HTR-8/SVneo (cell line): ENCODE results near the gene USH1C.
A peak's percentile ranks its signal among the peaks of the same experiment; 100 is the strongest.

Experiments used
- DNase-seq: peaks from one replicate; pipeline ENCODE4 v3.0.0; 2011; ENCODE audit warnings: low spot score, mixed read lengths; ENCODE audit not compliant: insufficient read length
- FAIRE-seq: peaks from 2 replicates; lab custom pipeline; 2011; peaks lifted over from hg19 to GRCh38; lab: Jason Lieb, UNC

The USH1C gene

DNA sequence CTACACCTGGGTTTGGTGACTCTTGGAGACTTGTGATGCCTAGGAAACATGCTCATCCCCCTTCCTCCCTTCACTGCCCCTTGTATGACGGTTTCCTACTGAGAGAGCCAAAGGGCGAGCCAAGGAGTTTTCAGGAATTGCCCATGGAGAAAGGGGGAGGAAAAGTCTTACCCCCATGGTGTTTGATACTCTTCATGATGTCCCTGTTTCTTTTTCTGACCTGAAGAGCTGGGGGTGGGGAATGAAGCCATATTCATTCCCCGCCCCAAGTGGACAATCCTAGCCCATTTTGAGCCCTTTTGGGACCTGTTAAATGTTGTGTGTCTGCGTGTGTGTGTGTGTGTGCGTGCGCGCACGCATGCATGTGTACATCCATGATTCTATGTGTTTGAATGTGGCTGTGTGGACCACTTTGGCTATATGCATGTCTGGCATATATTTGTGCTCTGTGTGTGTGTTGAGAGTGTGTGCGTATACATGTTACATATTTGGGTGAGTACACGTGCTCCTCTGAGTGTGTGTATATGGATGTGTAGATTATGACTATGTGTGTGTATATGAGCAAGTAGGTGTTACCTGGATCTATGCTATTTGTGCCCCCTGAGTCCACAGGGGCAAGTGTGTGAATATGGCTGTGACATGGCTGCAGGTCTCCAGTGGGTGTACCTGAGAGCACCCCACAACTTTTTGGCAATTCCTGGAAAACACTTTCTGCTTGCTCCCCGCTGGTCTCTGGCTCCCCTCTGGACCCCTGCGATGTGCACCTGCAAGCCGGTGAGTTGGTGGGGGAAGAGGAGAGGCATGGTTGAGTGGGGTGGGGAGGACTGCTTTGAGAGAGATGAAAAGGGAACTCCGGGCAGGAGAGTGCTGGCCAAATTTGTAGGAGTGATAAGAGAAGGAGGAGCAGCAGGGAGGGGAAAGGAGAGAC, 27.5 kb upstream of the USH1C start:
- no peak for DNase-seq
- FAIRE-seq, result no peak

DNA sequence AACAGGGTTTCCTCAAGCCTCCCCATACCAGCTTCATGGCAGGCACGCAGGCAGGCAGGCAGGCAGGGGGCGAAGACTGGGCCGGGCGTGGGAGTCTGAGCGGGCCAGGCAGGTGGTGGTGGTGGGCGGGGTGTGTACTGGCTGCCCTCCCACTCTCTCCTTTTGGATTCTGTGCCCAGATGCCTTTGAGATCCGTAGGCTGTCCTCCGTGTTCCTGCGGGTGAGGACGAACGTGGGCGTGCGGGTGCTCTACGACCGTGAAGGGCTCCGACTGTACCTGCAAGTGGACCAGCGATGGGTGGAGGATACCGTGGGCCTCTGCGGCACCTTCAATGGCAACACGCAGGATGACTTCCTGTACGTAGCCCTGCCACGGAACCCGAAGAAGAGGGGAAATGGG, 25.8 kb upstream of the USH1C start:
- DNase-seq (no peak), FAIRE-seq (no peak)

DNA sequence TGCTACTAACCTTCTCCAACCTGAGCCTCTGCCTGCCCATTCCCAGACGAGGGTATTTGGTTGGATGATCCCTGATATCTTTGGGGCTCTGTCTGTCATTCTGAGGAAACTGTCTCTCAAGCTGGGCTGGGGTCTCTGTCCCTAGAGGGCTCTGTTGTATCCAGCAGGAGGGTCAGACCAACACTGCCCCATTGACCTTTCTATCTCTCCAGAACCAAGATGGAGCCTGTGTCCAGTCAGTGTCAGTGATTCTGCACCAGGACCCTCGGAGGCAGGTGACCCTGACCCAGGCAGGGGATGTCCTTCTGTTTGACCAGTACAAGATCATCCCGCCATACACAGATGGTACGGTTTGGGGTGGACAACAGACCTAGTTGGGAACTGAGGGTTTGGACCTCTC, 24.7 kb upstream of the USH1C start:
- no peak for FAIRE-seq
- DNase-seq, result no peak

DNA sequence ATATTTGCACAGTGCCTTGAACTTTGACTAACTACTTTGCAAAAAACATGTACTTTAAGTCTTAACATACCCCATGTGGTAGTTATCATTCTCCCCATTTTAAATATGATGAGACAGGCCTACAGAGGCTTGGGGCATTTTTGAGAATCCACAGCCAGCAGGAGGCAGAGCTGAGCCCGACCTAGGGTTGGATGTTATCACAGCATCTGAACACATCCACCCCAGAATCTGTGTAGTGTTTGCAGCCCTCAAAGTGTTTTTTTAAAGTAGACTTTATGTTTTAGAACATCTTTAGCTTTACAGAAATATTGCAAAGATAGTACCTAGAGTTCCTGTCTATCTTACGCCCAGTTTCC, 20.4 kb upstream of the USH1C start:
- FAIRE-seq (no peak), DNase-seq (no peak)

DNA sequence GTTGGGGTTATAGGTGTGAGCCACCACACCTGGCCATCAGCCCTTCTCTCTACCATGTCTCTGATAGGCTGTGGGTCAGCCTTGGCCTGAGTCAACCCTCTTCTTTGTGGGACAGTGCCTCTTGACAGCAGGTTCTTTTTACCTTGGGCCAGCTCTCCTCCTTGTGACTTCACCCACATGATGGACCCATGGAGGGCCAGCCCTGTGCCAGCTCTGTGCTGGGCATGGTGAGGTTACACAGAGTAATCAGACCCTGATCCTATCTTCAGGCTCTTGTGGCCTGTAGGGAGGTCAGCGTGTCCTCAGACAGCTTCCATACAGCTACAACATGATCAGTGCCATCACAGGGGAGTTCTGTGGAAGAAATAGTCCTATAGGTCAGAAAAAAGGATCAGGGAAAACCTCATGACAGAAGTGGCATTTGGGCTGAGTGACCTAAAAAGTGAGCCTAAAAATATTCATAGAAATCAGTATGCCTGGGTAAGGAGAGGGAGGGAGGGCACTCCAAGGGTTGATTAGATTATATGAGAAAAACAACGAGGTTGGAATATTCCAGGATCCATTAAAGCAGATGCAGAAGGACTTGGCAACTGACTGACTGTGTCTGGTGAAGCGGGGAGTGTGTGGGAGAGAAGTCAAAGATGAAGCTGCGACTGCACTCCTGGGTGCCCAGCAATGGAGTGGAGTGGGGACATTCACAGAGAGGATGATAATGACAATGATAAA, 19.9 kb upstream of the USH1C start:
- no peak for DNase-seq
- no peak for FAIRE-seq

DNA sequence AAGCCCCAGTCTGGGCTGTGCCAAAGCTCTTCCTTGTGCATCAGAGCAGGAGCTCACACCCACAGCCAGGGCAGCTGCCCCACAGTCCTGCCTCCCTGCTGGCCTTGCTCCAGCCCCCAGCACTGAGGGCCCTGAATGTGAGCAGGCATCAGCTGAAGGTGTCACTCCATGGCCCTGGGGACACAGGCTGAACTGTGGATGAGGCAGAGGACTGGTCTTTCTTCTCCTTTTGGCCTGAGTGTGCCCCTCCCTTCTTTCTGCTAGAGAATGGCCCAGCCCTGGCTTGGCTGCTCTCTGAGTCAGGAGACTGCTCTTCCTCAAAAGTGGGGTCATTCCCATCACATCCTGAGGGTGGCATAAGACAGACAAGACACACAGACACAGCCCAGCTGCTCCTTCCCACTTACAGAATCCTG, 19.0 kb upstream of the USH1C start:
- FAIRE-seq, result no peak
- DNase-seq, result peak; percentile 20

DNA sequence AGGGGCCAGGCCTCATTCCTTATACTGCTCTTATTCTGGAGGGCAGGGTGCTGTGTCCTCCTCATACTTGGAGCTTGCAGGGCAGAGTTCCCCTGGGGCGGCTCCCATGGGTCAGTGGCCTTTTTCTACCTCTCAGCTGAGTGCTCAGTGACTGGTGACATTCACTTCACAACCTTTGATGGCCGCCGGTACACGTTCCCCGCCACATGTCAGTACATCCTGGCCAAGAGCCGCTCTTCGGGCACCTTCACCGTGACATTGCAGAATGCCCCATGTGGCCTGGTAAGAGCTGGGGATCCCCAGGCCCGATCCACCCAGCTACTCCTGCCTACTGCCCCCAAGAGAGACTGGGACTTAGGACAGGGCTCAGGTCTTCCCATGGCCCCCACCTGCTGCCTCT, 17.3 kb upstream of the USH1C start:
- no peak for FAIRE-seq

DNA sequence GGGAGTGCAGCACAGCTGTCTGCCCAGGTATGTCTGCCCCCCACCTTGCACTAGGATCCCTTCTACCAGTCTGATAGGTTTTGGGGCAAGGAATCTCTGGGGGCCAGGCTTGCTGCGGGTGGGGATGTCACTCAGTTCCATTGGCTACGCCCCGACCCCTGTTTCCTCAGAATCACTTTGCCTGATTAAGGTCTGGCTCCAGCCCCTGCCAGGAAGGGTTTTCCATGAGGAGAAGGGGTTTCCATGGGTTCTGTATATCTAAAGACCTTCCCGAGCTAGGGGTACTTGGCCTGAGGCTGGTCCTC, 16.8 kb upstream of the USH1C start:
- FAIRE-seq, result no peak
- no peak for DNase-seq

More for the DNA sequence above, 17.3 kb upstream of the USH1C start:
- DNase-seq, result no peak

DNA sequence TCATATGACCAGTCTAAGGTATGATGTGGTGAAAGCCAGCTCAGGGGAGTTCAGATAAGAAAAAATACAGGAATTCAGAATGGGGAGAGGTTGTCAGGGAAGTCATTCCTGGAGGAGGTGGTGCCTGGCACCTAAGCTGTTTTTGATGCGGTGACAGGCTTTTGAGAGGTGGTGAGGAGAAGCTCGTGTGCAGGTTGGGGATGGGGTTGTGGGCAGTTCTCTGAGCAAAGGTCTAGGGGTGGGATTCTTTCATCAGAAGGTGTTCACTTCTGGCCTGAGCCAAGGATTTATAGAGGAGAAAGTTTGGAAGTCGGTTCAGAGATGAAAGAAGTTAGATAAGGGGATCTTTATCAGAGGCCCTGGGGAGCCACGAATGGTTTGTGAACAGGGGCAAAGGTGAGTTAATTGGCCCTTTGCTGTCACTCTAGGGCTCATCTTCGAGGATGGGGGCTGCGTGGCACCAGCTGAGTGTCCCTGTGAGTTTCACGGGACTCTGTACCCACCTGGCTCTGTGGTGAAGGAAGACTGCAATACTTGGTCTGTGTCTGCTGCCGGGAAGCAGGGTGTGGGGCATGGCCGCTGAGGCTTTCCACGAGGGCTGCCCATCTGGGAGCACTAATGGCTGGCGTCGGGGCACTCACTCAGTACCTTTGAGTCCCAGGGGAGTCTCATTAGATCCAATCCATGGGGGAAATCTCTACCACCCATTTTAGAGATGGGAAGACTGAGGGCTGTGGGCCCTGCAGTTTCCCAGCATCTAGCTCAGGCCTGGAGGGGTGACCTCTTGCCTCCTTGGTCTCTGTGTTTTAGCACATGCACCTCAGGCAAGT, 16.3 kb upstream of the USH1C start:
- DNase-seq, result no peak
- FAIRE-seq, result no peak

DNA sequence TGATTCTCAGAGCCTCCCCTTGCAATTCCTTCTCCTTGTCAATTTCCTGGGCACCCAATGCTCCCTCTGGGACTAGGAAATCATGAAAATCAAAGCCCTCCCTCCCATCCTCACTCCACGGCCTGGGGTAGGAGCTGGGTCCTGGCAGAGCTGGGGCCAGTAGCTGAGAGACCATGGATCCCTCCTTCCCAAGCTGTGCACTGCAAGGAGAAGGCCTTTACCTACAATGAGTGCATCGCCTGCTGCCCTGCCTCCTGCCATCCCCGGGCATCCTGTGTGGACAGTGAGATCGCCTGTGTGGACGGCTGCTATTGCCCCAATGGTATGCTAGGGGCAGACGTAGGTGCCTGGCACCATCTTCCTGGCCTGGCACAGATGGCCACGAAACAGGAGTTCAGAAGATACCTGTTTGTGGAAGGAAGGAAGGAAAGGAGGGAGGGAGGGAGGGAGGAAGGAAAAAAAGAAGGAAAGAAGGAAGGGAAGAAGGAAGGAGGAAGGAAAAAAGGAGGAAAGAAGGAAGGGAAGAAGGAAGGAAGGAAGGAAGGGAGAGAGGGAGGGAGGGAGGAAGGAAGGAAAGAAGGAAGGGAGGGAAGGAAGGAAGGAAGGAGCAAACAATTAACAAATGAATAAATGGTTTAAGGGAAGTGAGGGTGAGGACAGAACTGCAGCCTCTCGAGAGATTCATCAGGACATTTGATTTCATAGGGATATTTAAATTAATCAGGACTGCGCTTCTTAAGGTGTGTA, 15.3 kb upstream of the USH1C start:
- DNase-seq, result no peak
- FAIRE-seq, result no peak

DNA sequence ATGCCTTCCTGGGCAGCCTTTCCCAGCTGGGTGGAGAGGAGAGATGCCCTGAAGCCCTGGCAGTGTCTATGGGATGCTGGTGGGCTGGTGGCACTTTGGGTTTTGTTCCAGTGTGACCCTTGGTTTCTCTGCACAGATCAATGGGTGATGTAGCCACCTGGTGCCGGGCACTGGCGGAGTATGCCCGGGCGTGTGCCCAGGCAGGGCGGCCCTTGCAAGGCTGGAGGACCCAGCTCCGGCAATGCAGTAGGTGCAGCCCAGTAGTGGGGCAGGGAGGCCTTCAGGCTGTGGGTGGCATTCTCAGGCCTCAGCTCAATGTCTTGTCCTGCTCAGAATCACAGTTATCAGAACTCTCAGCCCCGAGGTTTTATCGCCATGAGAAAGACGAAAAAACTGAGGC, 14.7 kb upstream of the USH1C start:
- FAIRE-seq (no peak), DNase-seq (no peak)

DNA sequence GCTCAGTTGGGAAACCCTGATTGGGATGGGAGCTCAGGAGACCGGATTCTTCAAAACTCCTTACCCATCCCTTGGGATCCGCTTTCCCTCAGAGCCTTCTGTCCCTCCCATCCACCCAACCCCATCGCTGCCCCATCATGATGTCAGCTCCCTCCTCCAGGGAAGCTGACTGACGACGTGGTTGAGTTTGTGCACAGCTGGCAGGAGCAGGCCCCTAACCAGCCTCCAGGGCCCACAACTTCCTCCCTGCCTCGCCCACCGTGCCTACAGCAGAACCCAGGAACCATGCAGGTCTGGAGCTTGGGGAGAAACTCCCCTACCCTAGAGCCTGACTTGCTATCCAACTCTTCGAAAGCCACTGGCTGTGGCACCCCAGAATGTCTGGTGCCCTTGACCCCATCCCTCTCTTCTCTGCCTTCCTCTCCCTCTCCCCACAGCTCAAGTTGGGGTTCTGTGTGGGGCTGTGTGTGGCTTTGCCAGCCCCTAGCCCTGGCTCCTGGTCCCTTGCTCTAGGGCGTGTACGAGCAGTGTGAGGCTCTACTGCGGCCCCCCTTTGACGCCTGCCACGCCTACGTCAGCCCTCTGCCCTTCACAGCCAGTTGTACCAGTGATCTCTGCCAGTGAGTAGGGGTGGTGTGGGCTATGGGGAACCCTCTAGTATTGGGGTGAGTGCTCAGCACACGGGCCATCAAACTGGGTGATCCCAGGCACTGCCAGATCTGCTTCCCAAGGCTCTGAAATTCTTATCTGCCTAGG, 14.0 kb upstream of the USH1C start:
- DNase-seq (no peak), FAIRE-seq (no peak)

DNA sequence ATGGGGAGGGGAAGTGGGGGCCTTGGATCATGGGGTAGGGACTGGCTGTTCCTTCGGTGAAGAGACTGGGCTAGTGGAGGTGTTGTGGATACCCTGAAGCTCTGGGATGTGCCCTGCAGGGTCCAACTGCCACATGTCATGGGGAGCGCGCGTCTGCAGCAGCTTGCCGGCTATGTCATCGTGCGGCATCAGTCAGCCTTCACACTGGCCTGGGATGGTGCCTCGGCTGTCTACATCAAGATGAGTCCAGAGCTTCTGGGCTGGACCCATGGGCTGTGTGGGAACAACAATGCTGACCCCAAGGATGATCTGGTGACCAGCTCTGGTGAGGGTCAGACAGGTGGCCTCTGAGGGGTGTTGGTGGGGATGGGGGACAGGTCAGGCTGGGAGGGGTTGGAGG, 12.8 kb upstream of the USH1C start:
- FAIRE-seq (no peak), DNase-seq (no peak)

DNA sequence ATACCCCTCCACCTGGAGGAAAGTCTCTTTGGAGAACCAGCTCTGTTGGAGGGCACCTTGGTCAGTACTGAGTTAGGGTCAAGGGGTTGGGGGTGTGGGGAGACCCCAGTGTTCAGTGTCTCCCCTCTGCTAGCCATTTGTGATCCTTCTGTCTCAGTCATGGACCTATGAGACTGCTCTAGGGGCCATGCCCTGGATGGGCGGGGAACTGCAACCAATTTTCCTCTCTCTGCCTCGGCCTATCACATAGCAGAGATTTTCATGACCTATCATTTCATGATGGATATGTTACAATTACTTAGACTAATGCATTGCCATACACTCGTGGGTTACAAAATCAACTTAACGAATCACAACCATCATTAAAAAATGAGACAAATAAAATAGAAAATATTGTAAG, 10.3 kb upstream of the USH1C start:
- no peak for DNase-seq
- FAIRE-seq, result no peak

DNA sequence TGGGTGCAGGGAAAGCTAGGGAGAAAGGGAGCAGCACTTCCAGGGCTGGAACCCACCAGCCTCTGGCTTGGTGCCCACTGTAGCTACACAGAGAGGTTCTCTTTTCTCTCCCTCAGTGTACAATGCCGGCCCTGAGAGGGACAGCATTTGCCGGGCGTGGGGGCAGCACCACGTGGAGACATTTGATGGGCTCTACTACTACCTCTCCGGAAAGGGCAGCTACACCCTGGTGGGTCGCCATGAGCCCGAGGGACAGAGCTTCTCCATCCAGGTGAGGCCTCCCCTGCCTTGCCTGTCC, 9.0 kb upstream of the USH1C start:
- DNase-seq (no peak), FAIRE-seq (no peak)

DNA sequence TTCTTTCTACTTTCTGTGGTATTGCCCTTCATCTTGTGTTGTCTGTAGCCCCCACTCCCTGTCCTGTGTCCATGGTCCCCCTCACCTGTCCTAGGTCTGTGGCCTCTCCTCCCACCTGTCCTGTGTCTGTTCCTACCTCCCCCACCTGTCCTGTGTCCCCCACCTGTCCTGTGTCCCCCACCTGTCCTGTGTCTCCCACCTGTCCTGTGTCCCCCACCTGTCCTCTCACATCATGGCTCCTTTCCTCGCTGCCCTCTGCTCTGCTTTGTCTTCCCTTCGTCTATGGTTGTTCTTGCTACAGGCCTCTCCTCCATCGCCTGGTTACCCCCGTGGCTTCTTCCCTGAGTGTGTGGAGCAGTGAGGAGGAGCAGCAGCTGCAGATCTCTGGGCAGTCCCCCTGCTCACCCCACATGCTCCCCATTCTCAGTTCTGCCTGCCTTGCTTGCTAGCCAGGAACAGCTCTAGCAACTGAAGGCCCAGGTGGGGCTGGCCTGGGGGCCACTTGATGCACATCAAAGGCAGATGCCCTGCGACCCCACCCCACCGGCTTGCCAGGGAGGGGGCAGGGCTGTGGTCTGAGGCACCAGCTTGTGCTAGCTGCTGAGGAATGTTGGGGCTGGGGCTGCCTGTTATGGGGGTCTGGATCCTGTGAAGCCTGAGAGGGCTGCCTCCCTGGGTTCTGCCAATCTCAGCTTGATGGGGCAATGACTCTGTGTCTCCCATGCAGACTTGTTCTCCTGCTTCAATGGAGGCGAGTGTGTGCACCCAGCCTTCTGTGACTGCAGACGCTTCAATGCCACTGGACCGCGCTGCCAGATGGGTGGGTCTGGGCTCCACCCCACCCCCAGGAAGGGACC, 8.4 kb upstream of the USH1C start:
- peak; percentile 81 for FAIRE-seq
- no peak for DNase-seq

DNA sequence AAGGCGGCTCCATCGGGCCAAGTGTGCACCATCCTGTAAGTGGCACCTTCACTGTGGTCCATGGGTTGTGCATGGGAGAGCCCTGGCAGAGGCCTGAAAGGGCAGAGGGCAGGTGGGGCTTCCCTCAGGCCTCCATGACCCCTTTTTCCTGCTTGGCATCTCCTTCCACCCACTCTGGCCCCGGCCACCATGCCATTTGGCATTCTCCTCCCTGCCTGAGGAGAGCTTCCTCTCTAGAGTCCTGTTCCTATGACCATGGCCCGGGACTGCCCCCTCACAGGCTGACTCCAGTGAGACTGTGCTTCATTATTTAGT, 7.8 kb upstream of the USH1C start:
- no peak for FAIRE-seq
- DNase-seq, result no peak

DNA sequence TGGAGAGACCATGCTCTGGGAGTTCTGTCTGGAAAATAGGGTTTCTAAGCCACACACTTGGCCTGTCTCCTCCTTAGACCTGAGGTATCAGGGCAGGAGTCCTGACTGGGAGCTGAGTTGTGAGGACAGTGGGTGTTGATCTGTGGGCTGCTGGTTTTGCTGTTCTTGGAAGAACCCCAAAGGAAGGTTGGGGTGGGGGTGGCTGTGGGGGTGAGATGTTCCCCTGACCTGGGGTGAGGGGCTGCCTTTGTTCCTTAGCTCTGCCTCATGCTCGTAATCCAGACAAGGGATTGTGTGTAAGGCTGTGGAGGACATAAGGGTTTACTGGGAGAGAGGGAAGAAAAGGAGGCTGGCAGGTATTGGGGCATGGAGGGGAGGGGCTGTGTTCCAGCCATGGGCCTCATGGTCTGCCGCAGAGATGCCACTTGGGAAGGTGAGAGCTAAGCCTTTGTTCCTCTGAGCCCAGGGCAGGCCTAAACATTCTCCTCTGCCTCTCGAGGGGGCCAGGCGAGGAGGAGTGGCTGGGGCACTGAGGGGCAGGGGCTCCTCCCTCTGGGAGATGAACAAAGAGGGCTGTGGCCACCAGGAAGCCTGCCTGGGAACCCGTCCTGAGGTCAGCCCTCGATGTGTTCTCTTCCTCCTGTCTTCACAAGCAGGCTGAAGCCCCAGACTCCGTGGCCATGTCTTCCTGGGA, 7.3 kb upstream of the USH1C start:
- no peak for FAIRE-seq
- DNase-seq, result no peak
